ENCODE results near the gene CREBBP.

CREBBP gene

DNA sequence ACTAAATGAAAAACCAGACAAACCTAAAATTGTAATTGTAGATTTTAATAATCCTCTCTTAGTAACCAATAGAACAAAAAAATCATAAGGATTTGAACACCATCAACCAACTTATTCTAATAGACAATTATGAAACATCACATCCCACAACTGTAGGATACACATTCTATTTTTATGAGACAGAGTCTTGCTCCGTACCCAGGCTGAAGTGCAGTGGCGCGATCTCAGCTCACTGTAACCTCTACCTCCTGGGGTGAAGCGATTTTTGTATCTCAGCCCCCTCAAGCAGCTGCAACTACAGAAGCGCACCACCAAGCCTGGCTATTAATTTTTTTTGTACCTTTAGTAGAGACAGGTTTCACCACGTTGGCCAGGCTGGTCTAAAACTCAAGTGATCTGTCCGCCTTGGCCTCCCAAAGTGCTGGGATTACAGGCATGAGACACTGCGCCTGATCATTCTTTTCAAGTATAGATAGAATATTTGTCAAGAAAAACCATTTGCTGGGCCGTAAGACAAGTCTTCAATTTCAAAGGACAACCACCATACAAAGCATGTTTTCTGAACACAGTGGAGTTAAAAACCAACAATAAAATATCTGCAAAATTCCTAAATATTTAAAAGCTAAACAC is 49.8 kb downstream of the CREBBP start:
- peaks cover 28% of the 10 kb centered on the region for H3K4me1 Mint-ChIP-seq (ENCODE audit: low read depth)
- H3K9me3 Mint-ChIP-seq = peaks cover 14% of the 10 kb centered on the region
- no peaks in the 10 kb centered on the region for H3K27me3 Mint-ChIP-seq
- no peak overlapping the region for H3K27ac Mint-ChIP-seq
- no peak overlapping the region for H3K4me3 Mint-ChIP-seq
- peaks cover 45% of the 10 kb centered on the region for H3K36me3 Mint-ChIP-seq (ENCODE audit: low read depth)

- H3K9me3 Mint-ChIP-seq = peaks cover 14% of the 10 kb centered on the region
- no peaks in the 10 kb centered on the region for H3K27me3 Mint-ChIP-seq
- no peak overlapping the region for H3K4me3 Mint-ChIP-seq
- no peak overlapping the region for H3K27ac Mint-ChIP-seq
- peaks cover 37% of the 10 kb centered on the region for H3K4me1 Mint-ChIP-seq (ENCODE audit: low read depth)
- H3K36me3 Mint-ChIP-seq (ENCODE audit: low read depth) = peaks cover 45% of the 10 kb centered on the region
These were observed 50.6 kb downstream of the CREBBP start for GRCh38 chr16:3829631-3830536.

DNA sequence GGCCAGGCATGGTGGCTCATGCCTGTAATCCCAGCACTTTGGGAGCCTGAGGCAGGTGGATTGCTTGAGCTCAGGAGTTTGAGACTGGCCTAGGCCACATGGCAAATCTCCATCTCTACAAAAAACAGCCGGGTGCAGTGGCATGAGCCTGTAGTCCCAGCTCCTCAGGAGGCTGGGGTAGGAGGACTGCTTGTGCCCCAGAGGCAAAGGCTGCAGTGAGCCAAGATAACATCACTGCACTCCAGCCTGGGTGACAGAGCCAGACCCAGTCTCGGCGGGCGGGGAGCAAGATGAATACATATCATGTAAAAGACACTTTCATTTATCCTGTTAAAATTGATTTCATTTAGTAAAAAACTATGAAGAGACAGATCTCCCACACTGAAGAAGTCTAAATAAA is 54.6 kb downstream of the CREBBP start:
- no peaks in the 10 kb centered on the region for H3K9me3 Mint-ChIP-seq
- H3K36me3 Mint-ChIP-seq (ENCODE audit: low read depth) = peaks cover 9% of the 10 kb centered on the region
- H3K27ac Mint-ChIP-seq = no peak overlapping the region
- peaks cover 75% of the 10 kb centered on the region for H3K4me1 Mint-ChIP-seq (ENCODE audit: low read depth)
- no peak overlapping the region for H3K4me3 Mint-ChIP-seq
- no peaks in the 10 kb centered on the region for H3K27me3 Mint-ChIP-seq

GRCh38 chr16:3825103-3825502 is 55.4 kb downstream of the CREBBP start:
- Mint-ChIP-seq H3K4me1 (ENCODE audit: low read depth) (peaks cover 82% of the 10 kb centered on the region), H3K27ac (peak overlapping the region; percentile 33), H3K27me3 (no peaks in the 10 kb centered on the region), H3K4me3 (no peak overlapping the region), H3K36me3 (ENCODE audit: low read depth) (peaks cover 4% of the 10 kb centered on the region), H3K9me3 (no peaks in the 10 kb centered on the region)

DNA sequence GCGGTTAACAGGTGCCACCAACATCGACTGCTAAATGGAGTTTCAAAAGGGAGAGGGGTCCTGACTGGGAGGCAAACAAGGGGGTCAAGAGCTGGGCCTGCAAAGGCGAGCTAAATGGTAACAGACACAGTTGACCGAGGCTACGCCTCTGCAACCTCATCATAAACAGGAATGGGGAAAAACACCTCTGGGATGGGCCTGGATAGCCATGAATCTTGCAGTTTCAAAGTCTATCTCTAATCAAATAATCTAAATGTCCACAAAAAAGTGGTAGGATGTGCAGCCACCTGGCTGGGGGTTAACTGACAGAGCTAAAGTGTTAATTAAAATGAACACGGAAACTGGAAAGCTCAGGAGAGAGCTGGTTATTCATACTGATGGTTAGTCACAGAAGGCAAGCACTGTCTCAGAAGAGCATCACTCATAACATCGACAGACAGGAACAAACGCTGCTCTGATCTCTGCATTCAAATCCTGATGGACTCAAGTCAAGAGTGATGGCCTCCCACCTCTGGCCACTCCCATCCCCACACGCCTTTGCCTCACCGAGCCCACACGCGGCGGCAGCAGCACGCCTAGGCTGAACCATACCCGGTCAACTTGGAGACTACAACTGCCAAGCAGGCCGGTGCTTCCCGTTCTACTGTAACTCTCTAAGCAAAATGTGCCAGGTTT is 56.3 kb downstream of the CREBBP start:
- Mint-ChIP-seq H3K27ac (peak overlapping the region; percentile 23), H3K9me3 (no peaks in the 10 kb centered on the region), H3K4me3 (peak overlapping the region; percentile 11), H3K36me3 (ENCODE audit: low read depth) (no peaks in the 10 kb centered on the region), H3K27me3 (no peaks in the 10 kb centered on the region), H3K4me1 (ENCODE audit: low read depth) (peaks cover 83% of the 10 kb centered on the region)

DNA sequence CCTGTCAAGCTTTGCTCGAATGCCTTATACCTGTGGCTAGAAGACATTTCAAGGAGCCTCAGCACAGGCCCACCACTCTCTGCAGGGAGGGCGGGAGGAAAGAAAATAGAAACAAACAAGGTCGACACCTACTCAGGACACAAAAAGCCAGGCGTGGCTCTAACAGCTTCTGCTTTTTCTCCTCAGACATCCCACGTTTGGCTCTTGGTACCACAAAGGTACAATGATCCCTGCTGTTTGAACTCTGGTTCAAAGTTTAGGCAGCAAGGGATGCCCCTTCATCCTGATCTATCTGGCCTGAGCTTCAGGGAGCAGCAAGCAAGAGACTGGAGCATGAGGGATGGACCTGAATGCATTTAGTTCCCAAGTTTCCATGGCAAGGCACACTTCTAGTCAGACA is 57.1 kb downstream of the CREBBP start:
- Mint-ChIP-seq H3K4me3 (no peak overlapping the region), H3K27ac (peak overlapping the region; percentile 38), H3K9me3 (no peaks in the 10 kb centered on the region), H3K27me3 (no peaks in the 10 kb centered on the region), H3K4me1 (ENCODE audit: low read depth) (peaks cover 91% of the 10 kb centered on the region), H3K36me3 (ENCODE audit: low read depth) (no peaks in the 10 kb centered on the region)

DNA sequence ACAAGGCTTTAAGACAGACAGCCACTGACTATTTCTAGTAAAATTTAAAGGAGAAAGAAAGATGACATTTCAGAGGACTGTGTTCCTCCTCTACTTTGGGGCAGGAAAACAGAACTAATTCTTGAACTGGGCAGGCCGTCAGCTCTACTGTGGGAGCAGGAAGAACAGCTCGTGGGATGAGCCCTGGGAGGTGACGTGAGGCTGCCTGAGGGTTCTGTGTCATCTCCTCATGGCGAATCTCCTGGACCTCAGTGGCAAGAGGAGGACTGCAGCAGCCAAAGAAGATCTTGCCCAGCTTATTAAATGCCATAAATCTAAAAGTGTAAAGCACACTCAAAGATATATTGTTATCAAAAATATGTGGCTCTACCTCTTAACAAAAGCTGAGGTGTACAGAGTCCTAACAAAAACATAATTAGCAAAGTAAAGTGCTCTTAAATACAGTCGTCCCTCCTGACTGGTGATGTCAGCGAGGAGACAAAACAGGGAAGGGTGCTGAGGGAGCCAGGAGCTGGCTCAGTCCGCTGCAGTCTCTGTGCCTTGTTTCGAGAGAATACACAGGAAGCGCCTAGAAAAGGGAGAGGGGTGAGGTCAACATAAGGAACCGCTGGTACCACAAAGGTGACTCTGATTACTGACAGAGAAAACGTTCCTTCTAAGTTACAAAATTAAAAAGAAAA is 58.0 kb downstream of the CREBBP start:
- Mint-ChIP-seq H3K4me3 (peak overlapping the region; percentile 7), H3K27ac (peak overlapping the region; percentile 27), H3K4me1 (ENCODE audit: low read depth) (peaks cover 98% of the 10 kb centered on the region), H3K9me3 (no peaks in the 10 kb centered on the region), H3K36me3 (ENCODE audit: low read depth) (peaks cover 1% of the 10 kb centered on the region), H3K27me3 (no peaks in the 10 kb centered on the region)

DNA sequence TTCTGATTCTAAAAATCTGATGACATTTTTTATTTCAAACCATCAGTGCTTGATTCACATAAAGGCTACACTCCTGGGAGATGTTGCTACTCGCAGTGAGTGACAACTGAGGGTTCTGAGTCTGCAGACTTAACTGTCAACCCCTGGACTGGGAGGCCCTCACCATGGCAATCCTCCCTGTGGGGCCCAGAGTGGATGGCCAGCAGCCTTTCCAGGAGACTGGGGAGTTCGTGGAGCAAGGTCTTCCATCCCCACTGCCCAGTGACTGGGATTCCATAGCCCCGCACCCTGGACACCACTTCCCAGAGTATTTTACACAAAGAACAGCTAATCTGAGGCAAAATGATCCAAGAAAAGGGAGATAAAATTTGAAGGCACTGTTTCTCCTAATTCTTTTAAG is 59.3 kb downstream of the CREBBP start:
- H3K4me3 Mint-ChIP-seq = no peak overlapping the region
- H3K36me3 Mint-ChIP-seq (ENCODE audit: low read depth) = peaks cover 3% of the 10 kb centered on the region
- H3K9me3 Mint-ChIP-seq = no peaks in the 10 kb centered on the region
- no peak overlapping the region for H3K27ac Mint-ChIP-seq
- peaks cover 98% of the 10 kb centered on the region for H3K4me1 Mint-ChIP-seq (ENCODE audit: low read depth)
- H3K27me3 Mint-ChIP-seq = no peaks in the 10 kb centered on the region

GRCh38 chr16:3819746-3820724 is 60.5 kb downstream of the CREBBP start:
- Mint-ChIP-seq H3K9me3 (no peaks in the 10 kb centered on the region), H3K4me1 (ENCODE audit: low read depth) (peaks cover 92% of the 10 kb centered on the region), H3K27me3 (no peaks in the 10 kb centered on the region), H3K36me3 (ENCODE audit: low read depth) (peaks cover 3% of the 10 kb centered on the region), H3K4me3 (no peak overlapping the region), H3K27ac (no peak overlapping the region)

GRCh38 chr16:3819175-3819527 is 61.4 kb downstream of the CREBBP start:
- H3K4me1 Mint-ChIP-seq (ENCODE audit: low read depth) = peaks cover 91% of the 10 kb centered on the region
- peaks cover 3% of the 10 kb centered on the region for H3K36me3 Mint-ChIP-seq (ENCODE audit: low read depth)
- peak overlapping the region; percentile 4 for H3K4me3 Mint-ChIP-seq
- H3K27me3 Mint-ChIP-seq = no peaks in the 10 kb centered on the region
- H3K27ac Mint-ChIP-seq = no peak overlapping the region
- H3K9me3 Mint-ChIP-seq = no peaks in the 10 kb centered on the region

GRCh38 chr16:3816326-3816725 is 64.2 kb downstream of the CREBBP start:
- no peaks in the 10 kb centered on the region for H3K9me3 Mint-ChIP-seq
- H3K27me3 Mint-ChIP-seq = no peaks in the 10 kb centered on the region
- H3K36me3 Mint-ChIP-seq (ENCODE audit: low read depth) = peaks cover 3% of the 10 kb centered on the region
- no peak overlapping the region for H3K4me3 Mint-ChIP-seq
- peaks cover 80% of the 10 kb centered on the region for H3K4me1 Mint-ChIP-seq (ENCODE audit: low read depth)
- H3K27ac Mint-ChIP-seq = no peak overlapping the region

GRCh38 chr16:3814755-3815154 is 65.8 kb downstream of the CREBBP start:
- H3K4me1 Mint-ChIP-seq (ENCODE audit: low read depth) = peaks cover 80% of the 10 kb centered on the region

GRCh38 chr16:3812469-3813172 is 67.9 kb downstream of the CREBBP start:
- H3K36me3 Mint-ChIP-seq (ENCODE audit: low read depth) = peaks cover 29% of the 10 kb centered on the region
- H3K4me1 Mint-ChIP-seq (ENCODE audit: low read depth) = peaks cover 78% of the 10 kb centered on the region
- H3K27me3 Mint-ChIP-seq = no peaks in the 10 kb centered on the region
- no peaks in the 10 kb centered on the region for H3K9me3 Mint-ChIP-seq
- no peak overlapping the region for H3K4me3 Mint-ChIP-seq
- H3K27ac Mint-ChIP-seq = no peak overlapping the region

More at GRCh38 chr16:3814755-3815154, 65.8 kb downstream of the CREBBP start:
- Mint-ChIP-seq H3K36me3 (ENCODE audit: low read depth) (peaks cover 15% of the 10 kb centered on the region), H3K4me3 (no peak overlapping the region), H3K9me3 (no peaks in the 10 kb centered on the region), H3K27me3 (no peaks in the 10 kb centered on the region), H3K27ac (no peak overlapping the region)
